ENCODE data around the gene TRHDE.

GRCh38 chr12:72286526-72286925 lies 14.4 kb downstream of the TRHDE start:
- TF ChIP-seq CTCF (IDR thresholded peaks at IDR 0.05; ENCODE audit: low read depth, low read length) (no peak), EZH2phosphoT487 (IDR thresholded peaks at IDR 0.05; ENCODE audit: low read depth) (no peak)
